ENCODE results near the gene WDR90.

WDR90 gene

DNA sequence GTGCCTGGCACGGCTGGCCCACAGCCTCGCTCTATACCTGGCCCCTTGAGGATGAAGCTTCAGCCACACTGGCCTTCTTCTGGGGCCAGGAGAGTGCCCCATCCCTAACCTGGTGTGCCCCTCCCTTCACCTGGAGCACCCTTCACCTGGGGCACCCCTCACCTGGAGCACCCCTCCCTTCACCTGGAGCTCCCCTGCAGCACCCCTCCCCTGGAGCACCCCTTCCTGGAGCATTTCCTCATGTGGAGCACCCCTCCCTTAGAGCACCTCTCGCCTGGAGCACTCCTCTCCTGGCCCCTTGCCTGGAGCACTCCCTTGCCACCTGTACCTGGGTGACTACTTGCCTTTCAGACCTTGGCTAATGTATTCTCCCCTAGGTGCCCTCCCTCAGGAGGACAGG is 58.9 kb downstream of the WDR90 start:
- DNase-seq (ENCODE audit: low spot score): no peak

GRCh38 chr16:708959-709358 is 59.8 kb downstream of the WDR90 start:
- DNase-seq (ENCODE audit: low spot score): no peak

- DNase-seq (ENCODE audit: low spot score): peak; percentile 98
These were observed 60.7 kb downstream of the WDR90 start for GRCh38 chr16:709566-710499.

GRCh38 chr16:710500-711075 is 61.4 kb downstream of the WDR90 start:
- no peak for DNase-seq (ENCODE audit: low spot score)

GRCh38 chr16:711084-711483 is 61.9 kb downstream of the WDR90 start:
- DNase-seq (ENCODE audit: low spot score): no peak

GRCh38 chr16:711548-712320 is 62.6 kb downstream of the WDR90 start:
- peak; percentile 78 for DNase-seq (ENCODE audit: low spot score)

DNA sequence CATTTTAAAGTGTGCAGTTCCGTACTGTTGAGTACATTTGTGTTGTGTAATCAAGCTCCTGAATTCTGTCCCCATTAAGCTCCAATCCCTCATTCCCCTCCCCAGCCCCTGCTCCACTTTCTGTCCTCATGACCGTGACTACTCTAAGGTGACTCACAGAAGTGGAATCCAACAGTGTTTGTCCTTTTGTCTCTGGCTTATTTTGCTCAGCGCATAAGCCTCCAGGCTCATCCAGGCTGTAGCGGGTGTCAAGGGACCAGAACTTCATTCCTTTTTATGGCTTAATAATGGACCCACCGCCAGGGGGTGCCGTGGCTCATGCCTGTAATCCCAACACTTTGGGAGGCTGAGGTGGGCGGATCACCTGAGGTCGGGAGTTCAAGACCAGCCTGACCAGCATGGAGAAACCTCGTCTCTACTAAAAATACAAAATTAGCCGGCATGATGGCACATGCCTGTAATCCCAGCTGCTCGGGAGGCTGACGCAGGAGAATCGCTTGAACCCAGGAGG is 63.6 kb downstream of the WDR90 start:
- DNase-seq (ENCODE audit: low spot score): peak; percentile 84

GRCh38 chr16:714079-714478 is 64.9 kb downstream of the WDR90 start:
- no peak for DNase-seq (ENCODE audit: low spot score)

DNA sequence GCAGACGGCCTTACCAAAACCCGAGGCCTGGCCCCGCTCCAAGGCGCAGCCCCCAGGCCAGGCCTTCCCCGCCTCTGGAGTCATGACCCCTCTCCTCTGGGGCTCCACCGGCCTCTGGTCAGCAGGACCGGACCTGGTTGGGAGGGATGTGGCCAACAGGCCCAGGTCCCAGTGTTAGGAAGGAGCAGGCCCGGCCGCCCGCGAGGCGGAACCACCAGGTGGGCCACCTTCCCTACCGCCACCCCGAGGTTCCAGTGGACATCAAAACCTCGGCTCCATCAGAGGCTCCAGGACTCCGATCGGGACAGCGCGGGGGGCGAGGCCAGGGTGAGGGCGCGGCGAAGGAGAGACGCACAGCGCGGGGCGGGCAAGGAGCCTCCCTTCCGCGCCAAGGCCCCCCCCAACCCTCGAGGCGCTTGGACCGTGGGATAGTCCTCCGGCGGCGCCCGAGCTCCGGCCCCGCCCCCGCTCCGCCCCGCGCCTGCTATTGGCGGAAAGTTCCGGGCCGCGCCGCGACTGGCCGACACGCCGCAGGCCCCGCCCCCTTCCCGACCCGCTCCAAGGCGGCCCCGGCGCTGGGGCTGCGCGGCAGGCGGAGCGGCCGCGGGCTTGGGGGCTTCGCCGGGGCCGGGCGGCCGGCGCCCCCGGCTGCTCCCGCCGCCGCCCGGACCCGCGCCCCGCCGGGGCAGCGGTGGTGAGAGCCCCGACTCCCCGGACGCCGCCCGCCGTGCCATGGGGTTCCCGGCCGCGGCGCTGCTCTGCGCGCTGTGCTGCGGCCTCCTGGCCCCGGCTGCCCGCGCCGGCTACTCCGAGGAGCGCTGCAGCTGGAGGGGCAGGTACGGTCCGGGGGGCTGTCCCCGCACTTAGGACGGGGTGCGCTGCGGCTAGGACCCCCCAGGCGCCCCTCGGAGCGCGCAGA is 65.7 kb downstream of the WDR90 start, which contains the start of gene METRN:
TSS of gene METRN (plus strand) at position 561 of the 919 bp plus-strand sequence. CDS start at position 733, 172 bp downstream.
- DNase-seq (ENCODE audit: low spot score): peak; percentile 82

- no peak for DNase-seq (ENCODE audit: low spot score)
These were observed 66.5 kb downstream of the WDR90 start for GRCh38 chr16:715477-716199.

- peak; percentile 81 for DNase-seq (ENCODE audit: low spot score)
These were observed 67.0 kb downstream of the WDR90 start for GRCh38 chr16:716200-716568.

GRCh38 chr16:716768-717325 is 67.7 kb downstream of the WDR90 start:
- DNase-seq (ENCODE audit: low spot score): no peak
